GM18526 (cell line): Measurements from ENCODE around the gene DLG3.

Experiments used
- POLR2A ChIP-seq: IDR thresholded peaks from 3 replicates; pipeline ENCODE4 v1.6.1; 2011; ENCODE audit not compliant: insufficient read length; ENCODE audit errors: extremely low read depth

The DLG3 gene

GRCh38 chrX:70444326-70444945 is at the start of gene DLG3:
Gene DLG3 (plus strand): TSS chrX:70444835. CDS start chrX:70445202, 367 bp downstream.
- no peak for TF ChIP-seq POLR2A

- TF ChIP-seq POLR2A, result no peak
These were observed 45.7 kb upstream of the DLG3 start for GRCh38 chrX:70398899-70399298.

- no peak for TF ChIP-seq POLR2A
These were observed 41.9 kb upstream of the DLG3 start for GRCh38 chrX:70402721-70403120.

- TF ChIP-seq POLR2A, result no peak
These were observed 39.6 kb upstream of the DLG3 start for GRCh38 chrX:70405003-70405402.

- no peak for TF ChIP-seq POLR2A
These were observed 33.7 kb upstream of the DLG3 start for GRCh38 chrX:70410921-70411320.

GRCh38 chrX:70411475-70411874 is 33.2 kb upstream of the DLG3 start:
- TF ChIP-seq POLR2A, result no peak

- no peak for TF ChIP-seq POLR2A
These were observed 23.0 kb upstream of the DLG3 start for GRCh38 chrX:70421618-70422017.

GRCh38 chrX:70422851-70423341 is 21.7 kb upstream of the DLG3 start, which contains the start of gene GDPD2:
Gene GDPD2 (plus strand): TSS chrX:70423314. CDS start chrX:70424985, 1,671 bp downstream.
- no peak for TF ChIP-seq POLR2A

GRCh38 chrX:70423936-70424675 is 20.5 kb upstream of the DLG3 start:
- no peak for TF ChIP-seq POLR2A

GRCh38 chrX:70424801-70425200 is 19.8 kb upstream of the DLG3 start:
- no peak for TF ChIP-seq POLR2A

- no peak for TF ChIP-seq POLR2A
These were observed 18.1 kb upstream of the DLG3 start for GRCh38 chrX:70426286-70427278.

- TF ChIP-seq POLR2A, result no peak
These were observed 17.3 kb upstream of the DLG3 start for GRCh38 chrX:70427365-70427764.

- no peak for TF ChIP-seq POLR2A
These were observed 14.9 kb upstream of the DLG3 start for GRCh38 chrX:70429759-70430158.

GRCh38 chrX:70432936-70433847 is 11.4 kb upstream of the DLG3 start:
- TF ChIP-seq POLR2A, result no peak
